Body of pancreas (tissue), 4 donors: ENCODE results near the gene GATA3.

Source experiments
- POLR2A ChIP-seq, 3 donors: fragments of 450-650 bp; IDR thresholded peaks; one replicate each; pipeline ENCODE4 v1.6.1; 2016; ENCODE audit warnings: antibody characterized with exemption in 3 of 3, mild to moderate bottlenecking in 2 of 3
- TF ChIP-seq, protein P1 (sequence below), 7 experiments: fragments of 450-650 bp in 4 of 7; fragments of 200-600 bp in 3 of 7; sonication (generic) in 3 of 7; IDR thresholded peaks; one replicate each; pipeline ENCODE4 v1.5.1; 2016 to 2019; ENCODE audit warnings: antibody characterized with exemption in 7 of 7

DNA sequence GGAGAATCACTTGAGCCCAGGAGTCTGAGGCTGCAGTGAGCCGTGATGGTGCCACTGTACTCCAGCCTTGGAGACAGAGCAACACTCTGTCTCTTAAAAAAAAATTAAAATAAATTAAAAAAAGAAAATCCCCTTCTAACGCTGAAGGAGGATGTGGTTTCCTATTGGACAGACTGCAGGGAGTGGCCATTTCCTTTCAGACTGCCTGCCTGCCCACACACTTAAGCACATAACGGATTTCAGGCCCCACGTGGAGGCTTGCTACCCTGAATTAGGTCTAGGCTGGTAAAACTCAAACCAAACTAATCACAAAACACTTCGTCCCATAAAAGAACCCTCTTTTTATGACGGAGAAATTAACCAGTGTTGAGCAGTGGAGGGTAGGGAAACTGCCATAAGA lies 34.0 kb downstream of the GATA3 start:
- no peak for TF ChIP-seq POLR2A (IDR thresholded peaks at IDR 0.05)
- TF ChIP-seq, protein P1, sequence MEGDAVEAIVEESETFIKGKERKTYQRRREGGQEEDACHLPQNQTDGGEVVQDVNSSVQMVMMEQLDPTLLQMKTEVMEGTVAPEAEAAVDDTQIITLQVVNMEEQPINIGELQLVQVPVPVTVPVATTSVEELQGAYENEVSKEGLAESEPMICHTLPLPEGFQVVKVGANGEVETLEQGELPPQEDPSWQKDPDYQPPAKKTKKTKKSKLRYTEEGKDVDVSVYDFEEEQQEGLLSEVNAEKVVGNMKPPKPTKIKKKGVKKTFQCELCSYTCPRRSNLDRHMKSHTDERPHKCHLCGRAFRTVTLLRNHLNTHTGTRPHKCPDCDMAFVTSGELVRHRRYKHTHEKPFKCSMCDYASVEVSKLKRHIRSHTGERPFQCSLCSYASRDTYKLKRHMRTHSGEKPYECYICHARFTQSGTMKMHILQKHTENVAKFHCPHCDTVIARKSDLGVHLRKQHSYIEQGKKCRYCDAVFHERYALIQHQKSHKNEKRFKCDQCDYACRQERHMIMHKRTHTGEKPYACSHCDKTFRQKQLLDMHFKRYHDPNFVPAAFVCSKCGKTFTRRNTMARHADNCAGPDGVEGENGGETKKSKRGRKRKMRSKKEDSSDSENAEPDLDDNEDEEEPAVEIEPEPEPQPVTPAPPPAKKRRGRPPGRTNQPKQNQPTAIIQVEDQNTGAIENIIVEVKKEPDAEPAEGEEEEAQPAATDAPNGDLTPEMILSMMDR (IDR thresholded peaks at IDR 0.05) = no peak
